ENCODE measurements around the gene TCF12.

DNA sequence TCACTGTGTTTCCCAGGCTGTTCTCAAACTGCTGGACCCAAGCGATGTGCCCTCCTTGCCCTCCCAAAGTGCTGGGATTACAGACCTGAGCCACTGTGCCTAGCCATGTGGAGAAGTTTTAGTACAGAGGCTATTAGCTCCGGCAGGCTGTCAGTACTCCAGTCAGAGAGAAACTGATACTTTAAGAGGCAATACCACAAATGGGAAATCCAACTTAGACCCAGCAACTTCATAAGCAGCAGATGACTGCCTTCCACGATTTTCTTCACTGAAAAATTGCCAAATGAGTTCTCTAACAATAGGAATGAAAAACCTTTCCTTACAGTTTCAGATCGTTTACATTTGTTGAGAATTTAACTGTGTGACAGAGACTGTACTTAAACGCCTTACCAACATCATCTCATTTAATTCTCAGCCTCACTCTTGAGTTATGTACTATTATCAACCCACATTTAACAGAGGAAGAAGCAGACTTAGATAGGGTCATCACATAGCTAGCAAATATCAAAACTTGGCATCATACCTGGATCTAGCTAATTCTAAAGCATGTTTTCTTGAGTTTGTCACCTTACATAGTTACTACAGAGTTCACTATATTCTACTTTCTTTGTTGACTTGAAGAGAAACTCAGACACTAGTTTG is 127.4 kb downstream of the TCF12 start:
- TF ChIP-seq, protein P1, sequence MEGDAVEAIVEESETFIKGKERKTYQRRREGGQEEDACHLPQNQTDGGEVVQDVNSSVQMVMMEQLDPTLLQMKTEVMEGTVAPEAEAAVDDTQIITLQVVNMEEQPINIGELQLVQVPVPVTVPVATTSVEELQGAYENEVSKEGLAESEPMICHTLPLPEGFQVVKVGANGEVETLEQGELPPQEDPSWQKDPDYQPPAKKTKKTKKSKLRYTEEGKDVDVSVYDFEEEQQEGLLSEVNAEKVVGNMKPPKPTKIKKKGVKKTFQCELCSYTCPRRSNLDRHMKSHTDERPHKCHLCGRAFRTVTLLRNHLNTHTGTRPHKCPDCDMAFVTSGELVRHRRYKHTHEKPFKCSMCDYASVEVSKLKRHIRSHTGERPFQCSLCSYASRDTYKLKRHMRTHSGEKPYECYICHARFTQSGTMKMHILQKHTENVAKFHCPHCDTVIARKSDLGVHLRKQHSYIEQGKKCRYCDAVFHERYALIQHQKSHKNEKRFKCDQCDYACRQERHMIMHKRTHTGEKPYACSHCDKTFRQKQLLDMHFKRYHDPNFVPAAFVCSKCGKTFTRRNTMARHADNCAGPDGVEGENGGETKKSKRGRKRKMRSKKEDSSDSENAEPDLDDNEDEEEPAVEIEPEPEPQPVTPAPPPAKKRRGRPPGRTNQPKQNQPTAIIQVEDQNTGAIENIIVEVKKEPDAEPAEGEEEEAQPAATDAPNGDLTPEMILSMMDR (IDR thresholded peaks at IDR 0.05): no peak
- TF ChIP-seq POLR2A (IDR thresholded peaks at IDR 0.05): no peak
